ES-I3 (cell line): ENCODE data around the gene MKX.

Source experiments
- H3K36me3 ChIP-seq: 2 replicates; pipeline ENCODE4 v1.6.1; 2013; ENCODE audit warnings: mild to moderate bottlenecking, low read length, control low read depth, moderate library complexity; ENCODE audit not compliant: insufficient read depth
- H3K4me1 ChIP-seq: 2 replicates; pipeline ENCODE4 v1.6.1; 2013; ENCODE audit warnings: mild to moderate bottlenecking, control low read depth, low read length; ENCODE audit not compliant: insufficient read depth
- H3K9ac ChIP-seq: 2 replicates; pipeline ENCODE4 v1.6.1; 2013; ENCODE audit warnings: low read depth, mild to moderate bottlenecking, low read length, moderate library complexity
- H3K9me3 ChIP-seq: 2 replicates; pipeline ENCODE4 v1.6.1; 2013; ENCODE audit warnings: mild to moderate bottlenecking, low read length, moderate library complexity; ENCODE audit not compliant: control insufficient read depth, insufficient read depth

MKX gene

DNA sequence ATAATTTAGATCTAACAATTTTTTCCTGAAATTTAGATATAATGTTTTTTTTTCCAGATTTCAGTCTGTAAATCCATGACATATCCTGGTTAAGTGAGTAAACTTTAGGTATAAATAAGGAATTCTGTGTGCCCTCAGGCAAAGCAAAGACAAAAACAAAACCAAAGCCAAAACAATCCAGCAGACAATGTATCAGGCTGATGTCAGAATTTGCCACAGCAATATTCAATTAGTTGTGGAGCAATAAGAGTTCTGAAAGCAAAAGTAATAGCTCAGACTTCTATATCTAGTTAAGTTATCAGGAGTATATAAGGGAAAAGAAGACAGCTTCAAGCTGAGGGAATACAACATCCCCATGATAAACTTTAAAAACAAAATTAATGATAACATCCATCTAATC lies 82.0 kb downstream of the MKX start:
- Histone ChIP-seq H3K4me1 (no peaks in the 10 kb centered on the region), H3K9me3 (no peaks in the 10 kb centered on the region), H3K36me3 (no peaks in the 10 kb centered on the region), H3K9ac (no peak overlapping the region)

DNA sequence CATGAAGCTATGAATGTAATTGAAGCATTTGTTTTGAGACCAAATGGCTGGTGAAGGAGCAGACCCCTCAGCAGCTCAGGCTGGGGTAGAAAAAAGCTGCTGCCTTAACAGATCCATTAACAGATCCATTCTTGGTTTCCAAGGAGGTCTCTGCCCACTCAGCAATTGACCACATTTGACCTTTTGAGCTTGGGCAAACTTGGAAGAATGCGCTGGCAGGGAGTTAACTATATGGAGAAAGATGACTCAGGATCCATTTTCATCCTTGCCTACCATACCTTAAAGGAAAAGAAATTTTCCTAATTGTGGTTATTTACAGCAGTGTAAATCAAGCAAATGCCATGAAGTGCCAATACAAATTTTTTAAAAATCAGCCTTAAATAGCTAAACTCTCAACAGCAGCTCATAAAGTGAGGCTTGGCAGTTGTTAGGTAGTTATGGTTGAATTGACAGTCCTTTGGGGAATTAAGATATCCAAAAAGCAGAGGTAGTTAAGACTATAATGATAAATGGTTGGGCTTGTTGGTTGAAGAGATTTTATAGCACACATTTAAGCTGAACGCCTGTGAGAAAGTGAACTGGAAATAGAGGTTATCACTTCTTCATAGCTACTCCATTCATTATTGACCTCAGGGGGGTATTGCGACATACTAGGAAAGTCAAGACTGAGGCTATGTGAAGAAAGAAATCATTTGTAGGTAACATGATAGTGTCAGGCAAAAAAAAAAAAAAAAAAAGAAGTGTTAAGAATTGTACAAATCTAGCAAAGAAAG lies 83.9 kb downstream of the MKX start:
- no peak overlapping the region for H3K9ac ChIP-seq
- H3K9me3 ChIP-seq, result no peaks in the 10 kb centered on the region
- no peaks in the 10 kb centered on the region for H3K36me3 ChIP-seq
- H3K4me1 ChIP-seq, result no peaks in the 10 kb centered on the region

DNA sequence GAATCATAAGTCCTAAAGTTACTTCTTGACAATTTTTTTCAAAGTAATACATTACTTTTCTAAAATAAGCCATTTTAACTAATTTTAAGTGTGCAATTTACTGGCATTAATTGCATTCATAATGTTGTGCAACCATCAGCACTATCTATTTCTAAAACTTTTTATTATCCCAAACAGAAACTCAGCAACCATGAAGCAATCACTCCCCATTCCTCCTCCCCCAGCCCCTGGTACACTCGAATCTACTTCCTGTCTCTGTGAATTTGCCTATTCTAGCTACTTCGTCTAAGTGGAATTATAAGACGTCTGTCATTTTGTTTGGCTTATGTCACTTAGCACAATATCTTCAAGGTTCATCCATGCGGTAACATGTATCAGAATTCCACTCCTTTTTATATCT lies 84.9 kb downstream of the MKX start:
- no peak overlapping the region for H3K9ac ChIP-seq
- no peaks in the 10 kb centered on the region for H3K36me3 ChIP-seq
- no peaks in the 10 kb centered on the region for H3K4me1 ChIP-seq
- H3K9me3 ChIP-seq, result no peaks in the 10 kb centered on the region

DNA sequence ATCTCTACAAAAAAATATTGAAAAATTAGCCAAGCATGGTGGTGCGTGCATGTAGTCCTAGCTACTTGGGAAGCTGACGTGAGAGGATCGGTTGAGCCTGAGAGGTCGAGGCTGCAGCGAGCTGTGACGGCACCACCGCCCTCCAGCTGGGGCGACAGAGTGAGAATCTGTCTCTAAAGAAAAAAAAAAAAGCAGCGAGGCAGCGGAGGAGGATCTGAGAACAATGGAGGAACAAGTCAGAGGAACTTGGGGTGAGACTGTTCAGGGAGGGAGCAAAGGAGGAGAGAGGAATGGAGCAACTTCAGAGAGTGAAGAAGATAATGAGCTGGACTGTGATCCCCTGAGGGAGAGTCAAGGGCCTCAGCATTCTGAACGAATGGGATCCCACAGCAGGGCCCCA lies 85.4 kb downstream of the MKX start:
- Histone ChIP-seq H3K36me3 (no peaks in the 10 kb centered on the region), H3K4me1 (no peaks in the 10 kb centered on the region), H3K9me3 (no peaks in the 10 kb centered on the region), H3K9ac (no peak overlapping the region)

DNA sequence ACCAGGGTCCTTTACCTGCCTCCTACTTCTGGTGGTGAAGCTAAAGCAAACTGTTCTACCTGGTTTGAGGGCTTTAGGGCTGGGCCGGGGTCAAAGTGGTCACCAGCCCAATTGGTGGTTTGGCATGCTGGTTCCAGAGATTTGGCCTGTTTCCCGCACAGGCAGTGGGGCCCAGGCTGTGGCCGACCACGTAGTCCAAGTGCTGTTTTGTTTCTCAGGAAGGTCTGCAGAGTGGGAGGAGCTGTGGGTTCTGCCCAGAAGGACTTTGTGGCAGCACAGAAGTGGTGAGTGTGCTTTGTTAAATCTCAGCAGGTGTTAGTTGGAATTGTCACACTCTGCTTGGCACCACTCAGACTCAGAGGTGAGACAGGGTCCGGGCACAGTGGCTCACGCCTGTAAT lies 85.8 kb downstream of the MKX start:
- no peak overlapping the region for H3K9ac ChIP-seq
- no peaks in the 10 kb centered on the region for H3K4me1 ChIP-seq
- no peaks in the 10 kb centered on the region for H3K36me3 ChIP-seq
- H3K9me3 ChIP-seq, result no peaks in the 10 kb centered on the region

DNA sequence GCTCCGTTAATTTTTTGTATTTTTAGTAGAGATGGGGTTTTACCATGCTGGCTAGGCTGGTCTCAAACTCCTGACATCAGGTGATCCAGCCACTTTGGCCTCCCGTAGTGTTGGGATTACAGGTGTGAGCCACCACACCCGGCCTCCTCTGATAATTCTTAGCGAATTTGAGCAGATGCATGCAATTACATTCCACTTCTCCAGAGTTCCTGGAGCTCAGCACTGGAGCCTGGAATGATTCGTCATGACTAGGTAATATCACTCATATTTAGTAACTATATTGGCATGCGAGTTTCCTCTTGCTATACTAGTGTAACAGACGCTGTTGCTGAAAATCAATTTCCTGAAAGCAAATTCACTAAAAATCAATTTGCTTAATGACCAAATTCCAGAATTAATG lies 86.8 kb downstream of the MKX start:
- Histone ChIP-seq H3K36me3 (no peaks in the 10 kb centered on the region), H3K4me1 (no peaks in the 10 kb centered on the region), H3K9ac (no peak overlapping the region), H3K9me3 (no peaks in the 10 kb centered on the region)

DNA sequence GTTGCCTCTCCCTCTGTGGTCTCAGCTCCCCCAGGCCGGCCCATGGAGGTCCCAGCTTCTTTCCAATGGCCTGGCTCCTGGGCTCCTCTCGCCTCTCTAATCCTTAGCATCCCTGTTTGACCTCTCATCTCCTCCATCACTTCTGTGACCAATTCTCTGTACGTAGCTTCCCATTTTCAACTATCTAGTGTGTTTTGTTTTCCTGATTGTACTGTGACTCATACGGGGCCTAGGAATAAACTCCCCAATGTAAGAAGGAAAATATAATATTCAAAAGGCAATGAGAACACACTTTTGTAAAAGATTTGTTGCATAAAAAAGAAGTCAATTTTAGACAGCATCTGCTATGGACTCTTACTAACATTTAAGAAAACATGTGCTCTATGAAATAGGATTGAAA lies 90.3 kb downstream of the MKX start:
- H3K4me1 ChIP-seq, result no peaks in the 10 kb centered on the region
- no peaks in the 10 kb centered on the region for H3K36me3 ChIP-seq
- no peaks in the 10 kb centered on the region for H3K9me3 ChIP-seq
- no peak overlapping the region for H3K9ac ChIP-seq

DNA sequence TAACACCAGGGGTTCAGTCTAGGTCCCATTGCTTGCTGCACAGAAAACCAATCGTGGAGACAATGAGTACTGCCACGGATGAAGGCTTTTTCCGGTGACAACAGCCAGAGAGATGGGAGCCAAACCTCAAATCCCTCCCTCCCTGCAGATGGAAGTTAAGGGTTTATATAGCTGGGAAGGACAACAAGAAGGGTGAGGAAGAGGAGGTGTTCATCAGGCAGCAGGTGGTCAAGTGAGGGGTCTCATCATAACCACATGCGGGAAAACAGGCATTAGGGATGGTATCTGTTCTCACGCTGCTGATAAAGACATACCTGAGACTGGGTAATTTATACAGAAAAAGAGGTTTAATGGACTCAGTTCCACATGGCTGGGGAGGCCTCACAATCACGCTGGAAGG lies 91.3 kb downstream of the MKX start:
- Histone ChIP-seq H3K4me1 (no peaks in the 10 kb centered on the region), H3K9ac (no peak overlapping the region), H3K9me3 (no peaks in the 10 kb centered on the region), H3K36me3 (no peaks in the 10 kb centered on the region)

DNA sequence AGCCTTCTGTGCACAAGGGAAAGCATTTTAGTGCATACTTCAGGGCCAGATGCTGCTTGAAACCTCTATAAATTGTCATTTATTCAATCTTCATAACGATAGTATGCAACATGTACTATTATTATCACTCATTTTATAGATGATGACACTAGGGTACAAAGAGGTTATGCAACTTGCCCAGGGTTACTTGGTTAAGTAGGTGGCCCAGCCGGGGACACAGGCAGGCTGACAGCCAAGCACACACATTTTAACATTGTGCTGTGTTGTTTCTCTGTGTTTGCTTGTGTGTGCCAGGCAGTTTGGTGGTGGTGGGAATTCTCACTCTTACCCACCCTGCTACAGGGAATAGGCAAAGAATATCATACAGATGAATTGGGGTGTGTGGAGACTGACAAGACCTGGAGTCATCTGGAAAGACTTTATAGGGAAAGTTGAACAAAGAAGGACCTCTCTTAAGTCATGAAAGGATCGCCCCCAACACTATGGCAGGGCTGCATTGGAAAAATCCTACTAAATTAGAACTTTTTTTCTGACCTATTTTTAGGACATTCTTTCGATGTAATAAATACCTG lies 98.9 kb downstream of the MKX start:
- Histone ChIP-seq H3K36me3 (no peaks in the 10 kb centered on the region), H3K9me3 (no peaks in the 10 kb centered on the region), H3K4me1 (no peaks in the 10 kb centered on the region), H3K9ac (no peak overlapping the region)

DNA sequence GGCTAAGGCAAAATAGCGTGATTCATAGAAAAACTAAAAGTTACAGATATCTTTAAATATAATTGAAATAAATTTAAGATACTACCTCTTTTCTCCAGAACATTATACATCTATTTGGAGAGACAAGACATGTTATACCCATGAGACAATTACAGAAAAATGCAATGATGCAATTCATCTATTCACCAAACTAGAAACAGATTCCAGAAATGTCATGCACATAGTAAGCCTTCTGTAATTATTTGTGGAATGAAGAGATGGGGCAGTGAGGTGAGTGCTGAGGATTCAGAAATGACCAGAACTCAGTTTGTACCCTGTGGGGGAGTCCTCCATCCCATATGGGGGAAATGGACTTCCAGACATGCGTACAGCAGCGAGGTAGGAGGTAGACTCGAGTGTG lies 99.4 kb downstream of the MKX start:
- Histone ChIP-seq H3K9me3 (no peaks in the 10 kb centered on the region), H3K9ac (no peak overlapping the region), H3K4me1 (no peaks in the 10 kb centered on the region), H3K36me3 (no peaks in the 10 kb centered on the region)

DNA sequence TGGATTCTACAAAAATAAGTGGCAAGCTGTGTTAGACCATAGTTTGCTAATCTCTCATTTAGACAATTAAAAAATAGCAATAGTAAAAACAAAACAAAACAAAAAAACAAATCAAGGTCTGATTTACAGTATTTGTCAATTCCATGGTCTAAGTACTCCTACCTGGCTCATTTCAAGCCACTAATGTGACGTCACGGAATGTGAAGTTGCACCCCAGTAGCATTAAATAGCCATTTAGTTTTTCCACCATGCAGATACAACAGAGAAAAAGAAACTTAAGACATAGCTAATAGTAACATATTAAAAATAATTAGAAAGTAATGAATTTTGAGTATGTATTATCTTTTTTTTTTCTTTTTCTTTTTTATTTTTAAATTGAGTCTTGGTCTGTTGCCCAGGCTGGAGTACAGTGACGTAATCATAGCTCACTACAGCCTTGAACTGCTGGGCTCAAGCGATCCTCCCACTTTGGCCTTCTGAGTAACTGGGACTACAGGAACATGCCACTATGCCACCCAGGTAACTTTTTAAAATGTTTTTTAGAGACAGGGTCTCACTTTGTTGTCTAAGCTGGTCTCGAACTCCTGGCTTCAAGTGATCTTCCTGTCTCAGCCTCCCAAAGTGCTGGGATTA lies 101.2 kb downstream of the MKX start:
- H3K36me3 ChIP-seq, result no peaks in the 10 kb centered on the region
- H3K9ac ChIP-seq, result no peak overlapping the region
- H3K4me1 ChIP-seq, result no peaks in the 10 kb centered on the region
- no peaks in the 10 kb centered on the region for H3K9me3 ChIP-seq

DNA sequence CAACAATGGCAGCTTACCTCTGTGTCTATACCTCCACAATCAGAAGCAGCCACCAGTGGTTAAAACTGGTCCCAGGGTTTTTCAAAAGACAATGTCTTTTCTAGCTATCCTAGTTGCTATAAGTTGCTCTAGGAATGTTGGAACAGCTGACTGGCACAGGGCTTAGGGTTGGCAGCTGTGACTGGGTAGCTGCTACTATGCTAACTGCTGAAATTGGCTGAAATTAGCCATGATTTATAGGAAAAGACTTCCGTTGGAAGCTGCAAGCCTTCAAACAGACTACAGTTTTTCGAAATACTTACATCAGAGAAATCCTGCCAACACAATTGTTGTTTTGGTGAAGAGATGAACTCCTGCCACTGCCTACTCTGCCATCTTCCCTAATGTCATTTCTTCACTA lies 102.3 kb downstream of the MKX start:
- H3K9me3 ChIP-seq, result no peaks in the 10 kb centered on the region
- H3K9ac ChIP-seq, result no peak overlapping the region
- no peaks in the 10 kb centered on the region for H3K4me1 ChIP-seq
- no peaks in the 10 kb centered on the region for H3K36me3 ChIP-seq

DNA sequence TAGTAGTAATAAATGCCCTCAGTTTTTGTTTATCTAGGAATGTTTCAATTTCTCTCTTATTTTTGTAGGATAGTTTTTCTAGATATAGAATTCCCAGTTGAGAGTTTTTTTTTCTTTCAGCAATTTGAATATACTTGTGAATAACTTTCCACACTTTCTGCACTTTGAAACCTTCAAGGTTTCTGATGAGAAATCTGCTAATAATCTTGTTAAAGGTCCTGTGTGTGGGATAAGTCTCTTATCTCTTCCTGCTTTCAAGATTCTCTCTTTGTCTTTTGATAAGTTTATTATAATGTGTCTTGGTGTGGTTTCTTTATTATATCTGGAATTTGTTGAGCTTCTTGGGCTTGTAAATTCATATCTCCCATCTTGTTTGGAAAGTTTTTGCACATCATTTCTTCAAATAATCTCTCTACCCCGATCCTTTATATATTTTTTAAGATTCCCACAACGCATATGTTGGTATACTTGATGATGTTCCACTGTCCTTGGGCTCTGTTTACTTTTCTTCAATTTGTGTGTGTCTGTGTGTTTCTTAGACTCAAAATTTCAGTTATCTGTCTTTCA lies 103.5 kb downstream of the MKX start:
- H3K4me1 ChIP-seq, result no peaks in the 10 kb centered on the region
- no peaks in the 10 kb centered on the region for H3K9me3 ChIP-seq
- H3K36me3 ChIP-seq, result no peaks in the 10 kb centered on the region
- H3K9ac ChIP-seq, result no peak overlapping the region

DNA sequence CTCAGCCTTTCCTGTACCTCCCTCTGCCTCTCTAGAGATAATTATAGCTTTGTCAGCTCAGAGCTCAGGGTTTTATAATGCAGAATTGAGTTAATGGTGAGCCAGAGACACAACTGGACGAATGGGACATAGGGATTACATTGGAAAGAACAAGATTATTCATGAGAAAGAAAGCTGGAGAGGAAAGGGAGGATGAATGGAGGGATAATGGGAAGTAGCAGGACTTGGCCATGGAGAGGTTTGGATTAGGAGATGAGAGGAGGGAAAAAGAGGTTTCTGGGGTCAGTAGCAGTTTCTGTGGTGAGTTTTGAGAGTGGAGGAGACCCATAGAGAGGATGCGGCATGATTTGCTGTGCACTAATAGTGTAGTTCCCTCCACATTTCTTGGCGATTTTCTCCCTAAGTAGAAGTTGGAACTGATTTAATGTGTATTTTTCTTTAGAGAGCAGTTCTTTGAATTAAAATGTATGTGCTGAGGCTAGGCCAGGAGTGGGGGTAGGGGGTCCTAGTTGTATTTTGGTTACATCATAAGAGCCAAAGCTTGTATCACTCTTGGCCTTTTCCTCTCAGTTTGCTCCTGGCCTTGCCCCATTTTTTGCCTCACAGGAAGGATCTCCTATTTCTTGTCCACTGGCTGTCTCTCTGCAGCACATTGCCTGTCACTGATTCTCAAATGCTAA lies 107.4 kb downstream of the MKX start:
- no peaks in the 10 kb centered on the region for H3K36me3 ChIP-seq
- H3K4me1 ChIP-seq, result no peaks in the 10 kb centered on the region
- no peak overlapping the region for H3K9ac ChIP-seq
- no peaks in the 10 kb centered on the region for H3K9me3 ChIP-seq
